PFSK-1 (cell line): ENCODE data around the gene BAZ2B.

Experiments
- POLR2AphosphoS5 ChIP-seq: IDR thresholded peaks from 2 replicates; pipeline ENCODE4 v1.6.1; 2012; ENCODE audit warnings: low read depth, mild to moderate bottlenecking, control low read depth, low read length, moderate library complexity
- REST ChIP-seq, 2 experiments: IDR thresholded peaks; 2 replicates each; pipeline versions ENCODE4 v1.6.1 to v1.8.0; 2011 to 2012; ENCODE audit warnings: low read depth in 2 of 2, low read length in 2 of 2, control low read depth in 1 of 2, inconsistent platforms in 1 of 2, mild to moderate bottlenecking in 1 of 2, moderate library complexity in 1 of 2; ENCODE audit not compliant: insufficient read depth in 1 of 2

DNA sequence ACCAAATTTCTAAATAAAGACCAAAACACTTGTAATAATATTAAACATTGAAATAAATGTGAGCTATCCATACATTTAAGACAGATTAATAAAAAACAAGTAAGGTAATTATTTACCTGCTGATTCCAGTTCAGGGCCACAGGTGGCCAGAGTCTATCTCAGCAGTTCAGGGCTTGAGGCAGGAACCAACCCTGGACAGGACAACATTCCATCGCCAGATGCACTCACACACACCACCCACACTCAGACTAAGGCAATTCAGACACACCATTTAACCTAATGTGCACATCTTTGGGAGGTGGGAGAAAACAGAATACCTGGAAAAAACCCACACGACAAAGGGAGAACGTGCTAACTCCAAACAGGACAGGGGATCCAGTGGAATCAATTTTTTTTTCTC lies 315.8 kb downstream of the BAZ2B start:
- TF ChIP-seq POLR2AphosphoS5 = no peak
- TF ChIP-seq REST (IDR thresholded peaks at IDR 0.05; ENCODE audit: insufficient read depth in 1 of 2, low read depth in 2 of 2, low read length in 2 of 2) = no peak
